ENCODE data around the gene SCO1.

DNA sequence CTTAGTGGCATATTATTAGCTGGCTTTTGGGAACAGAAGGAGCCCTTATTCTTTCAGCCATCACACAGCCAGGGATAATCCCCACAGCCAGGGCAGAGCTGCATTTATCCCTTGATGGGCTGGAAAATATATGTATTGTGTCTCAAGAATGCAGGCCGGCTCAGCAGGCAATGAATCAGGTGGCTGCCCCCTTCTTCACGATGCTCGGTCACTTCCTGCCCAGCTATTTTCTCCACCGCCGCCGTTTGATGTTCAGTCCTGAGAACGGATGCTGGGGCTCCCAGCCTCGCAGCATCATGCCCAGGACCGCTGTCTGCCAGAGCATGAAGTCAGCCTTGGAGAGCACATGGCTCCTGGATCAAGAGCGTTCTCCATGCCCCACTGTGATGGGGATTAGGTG is 35.9 kb downstream of the SCO1 start:
- TF ChIP-seq, protein P1, sequence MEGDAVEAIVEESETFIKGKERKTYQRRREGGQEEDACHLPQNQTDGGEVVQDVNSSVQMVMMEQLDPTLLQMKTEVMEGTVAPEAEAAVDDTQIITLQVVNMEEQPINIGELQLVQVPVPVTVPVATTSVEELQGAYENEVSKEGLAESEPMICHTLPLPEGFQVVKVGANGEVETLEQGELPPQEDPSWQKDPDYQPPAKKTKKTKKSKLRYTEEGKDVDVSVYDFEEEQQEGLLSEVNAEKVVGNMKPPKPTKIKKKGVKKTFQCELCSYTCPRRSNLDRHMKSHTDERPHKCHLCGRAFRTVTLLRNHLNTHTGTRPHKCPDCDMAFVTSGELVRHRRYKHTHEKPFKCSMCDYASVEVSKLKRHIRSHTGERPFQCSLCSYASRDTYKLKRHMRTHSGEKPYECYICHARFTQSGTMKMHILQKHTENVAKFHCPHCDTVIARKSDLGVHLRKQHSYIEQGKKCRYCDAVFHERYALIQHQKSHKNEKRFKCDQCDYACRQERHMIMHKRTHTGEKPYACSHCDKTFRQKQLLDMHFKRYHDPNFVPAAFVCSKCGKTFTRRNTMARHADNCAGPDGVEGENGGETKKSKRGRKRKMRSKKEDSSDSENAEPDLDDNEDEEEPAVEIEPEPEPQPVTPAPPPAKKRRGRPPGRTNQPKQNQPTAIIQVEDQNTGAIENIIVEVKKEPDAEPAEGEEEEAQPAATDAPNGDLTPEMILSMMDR (IDR thresholded peaks at IDR 0.05; ENCODE audit: low read length), result no peak
- TF ChIP-seq EZH2 (IDR thresholded peaks at IDR 0.05; ENCODE audit: borderline replicate concordance, low read length), result no peak
